OCI-LY1 (cell line): ENCODE results near the gene PRF1.

Source experiments
- H2AFZ ChIP-seq: fragments of 200-600 bp; sonication (generic), shearing (Covaris generic); 2 replicates; pipeline ENCODE4 v1.6.0; 2014; ENCODE audit warnings: antibody characterized with exemption, mild to moderate bottlenecking, low read length
- H3F3A ChIP-seq: fragments of 200-600 bp; sonication (generic), shearing (Covaris generic); 2 replicates; pipeline ENCODE4 v1.6.0; 2014; ENCODE audit warnings: mild to moderate bottlenecking, antibody characterized with exemption, low read length, moderate library complexity; ENCODE audit not compliant: insufficient read depth
- H3K27ac ChIP-seq: fragments of 200-600 bp; sonication (generic); 2 replicates; pipeline ENCODE4 v1.5.1; 2014; ENCODE audit warnings: low read length, mixed run types, mild to moderate bottlenecking, low read depth; ENCODE audit not compliant: poor library complexity, severe bottlenecking
- H3K27me3 ChIP-seq: fragments of 200-600 bp; sonication (generic); 2 replicates; pipeline ENCODE4 v1.6.0; 2014; ENCODE audit warnings: antibody characterized with exemption, mild to moderate bottlenecking, low read length, moderate library complexity; ENCODE audit not compliant: insufficient read depth
- H3K36me3 ChIP-seq: fragments of 200-600 bp; sonication (generic); 2 replicates; pipeline ENCODE4 v1.6.1; 2014; ENCODE audit warnings: mild to moderate bottlenecking, antibody characterized with exemption, low read length, moderate library complexity, mixed read lengths; ENCODE audit not compliant: insufficient read depth
- H3K4me1 ChIP-seq: fragments of 200-600 bp; sonication (generic); 2 replicates; pipeline ENCODE4 v1.5.1; 2014; ENCODE audit warnings: mild to moderate bottlenecking, low read length, moderate library complexity; ENCODE audit not compliant: insufficient read depth, severe bottlenecking
- H3K4me2 ChIP-seq: fragments of 200-600 bp; sonication (generic), shearing (Covaris generic); 2 replicates; pipeline ENCODE4 v1.6.1; 2014; ENCODE audit warnings: low read length
- H3K4me3 ChIP-seq: fragments of 200-600 bp; sonication (generic); 2 replicates; pipeline ENCODE4 v1.5.1; 2014; ENCODE audit warnings: low read length, low read depth, mild to moderate bottlenecking, mixed read lengths; ENCODE audit not compliant: poor library complexity, severe bottlenecking
- H3K79me2 ChIP-seq: fragments of 200-600 bp; shearing (Covaris generic); 2 replicates; pipeline ENCODE4 v1.6.1; 2016; ENCODE audit warnings: mixed run types, low read length, mixed read lengths; ENCODE audit not compliant: insufficient read depth
- H3K9ac ChIP-seq: fragments of 200-600 bp; sonication (generic), shearing (Covaris generic); 2 replicates; pipeline ENCODE4 v1.6.1; 2014; ENCODE audit warnings: mild to moderate bottlenecking, low read length, mixed read lengths
- H3K9me2 ChIP-seq: fragments of 200-600 bp; sonication (generic), shearing (Covaris generic); 2 replicates; pipeline ENCODE4 v1.6.1; 2014; ENCODE audit warnings: low read depth, mild to moderate bottlenecking, low read length, mixed read lengths
- H3K9me3 ChIP-seq: fragments of 200-600 bp; shearing (Covaris generic); 2 replicates; pipeline ENCODE4 v1.6.1; 2014; ENCODE audit warnings: low read length, mixed read lengths
- H4K20me1 ChIP-seq: fragments of 200-600 bp; sonication (generic), shearing (Covaris generic); 2 replicates; pipeline ENCODE4 v1.6.0; 2016; ENCODE audit warnings: mild to moderate bottlenecking, low read length; ENCODE audit not compliant: insufficient read depth
- CTCF ChIP-seq: fragments of 200-600 bp; sonication (generic), shearing (Covaris generic); IDR thresholded peaks from 2 replicates; pipeline ENCODE4 v1.5.1; 2017; ENCODE audit warnings: mild to moderate bottlenecking, antibody characterized with exemption, low read length, moderate library complexity, mixed read lengths
- EZH2 ChIP-seq: fragments of 200-600 bp; sonication (generic), shearing (Covaris generic); IDR thresholded peaks from 2 replicates; pipeline ENCODE4 v1.8.0; 2017; ENCODE audit warnings: borderline replicate concordance, mixed run types, mild to moderate bottlenecking, antibody characterized with exemption, low read length, moderate library complexity, mixed read lengths

Gene PRF1

GRCh38 chr10:70605161-70605560, 2.6 kb upstream of the PRF1 start:
- no peak overlapping the region for H3K4me2 ChIP-seq
- H3K9ac ChIP-seq, result no peak overlapping the region
- no peaks in the 10 kb centered on the region for H4K20me1 ChIP-seq
- peaks cover 54% of the 10 kb centered on the region for H3K4me1 ChIP-seq
- no peaks in the 10 kb centered on the region for H3K27me3 ChIP-seq
- no peak overlapping the region for H3K4me3 ChIP-seq
- no peaks in the 10 kb centered on the region for H3K9me2 ChIP-seq
- H3K9me3 ChIP-seq, result no peaks in the 10 kb centered on the region
- no peak overlapping the region for H2AFZ ChIP-seq
- H3F3A ChIP-seq, result no peaks in the 10 kb centered on the region
- H3K79me2 ChIP-seq, result peaks cover 8% of the 10 kb centered on the region; the same call in 1 of the 2 replicates
- H3K27ac ChIP-seq, result peak overlapping the region; percentile 10
- TF ChIP-seq CTCF (no peak), EZH2 (no peak)
- H3K36me3 ChIP-seq, result peaks cover 6% of the 10 kb centered on the region; the same call in 1 of the 2 replicates

GRCh38 chr10:70604106-70604505, 1.6 kb upstream of the PRF1 start:
- H3F3A ChIP-seq, result no peaks in the 10 kb centered on the region

GRCh38 chr10:70603449-70603801, 884 bp upstream of the PRF1 start:
- Histone ChIP-seq H3K36me3 (peaks cover 20% of the 10 kb centered on the region), H2AFZ (no peak overlapping the region), H3K4me1 (peaks cover 68% of the 10 kb centered on the region), H3K9ac (peak overlapping the region; percentile 76; the same call in 1 of the 2 replicates), H3K79me2 (peaks cover 8% of the 10 kb centered on the region; the same call in 1 of the 2 replicates), H3K4me2 (peak overlapping the region; percentile 85), H3K4me3 (peak overlapping the region; percentile 71), H4K20me1 (no peaks in the 10 kb centered on the region), H3F3A (no peaks in the 10 kb centered on the region), H3K9me2 (no peaks in the 10 kb centered on the region), H3K27ac (peak overlapping the region; percentile 56), H3K27me3 (no peaks in the 10 kb centered on the region), H3K9me3 (no peaks in the 10 kb centered on the region)
- TF ChIP-seq EZH2 (no peak), CTCF (no peak)

More at GRCh38 chr10:70604106-70604505, 1.6 kb upstream of the PRF1 start:
- Histone ChIP-seq H3K27ac (peak overlapping the region; percentile 56), H3K36me3 (peaks cover 13% of the 10 kb centered on the region; the same call in 1 of the 2 replicates), H3K4me1 (peaks cover 64% of the 10 kb centered on the region), H3K79me2 (peaks cover 8% of the 10 kb centered on the region; the same call in 1 of the 2 replicates), H3K9me2 (no peaks in the 10 kb centered on the region), H3K9ac (no peak overlapping the region), H3K4me3 (no peak overlapping the region), H4K20me1 (no peaks in the 10 kb centered on the region), H2AFZ (no peak overlapping the region), H3K27me3 (no peaks in the 10 kb centered on the region), H3K4me2 (no peak overlapping the region), H3K9me3 (no peaks in the 10 kb centered on the region)
- TF ChIP-seq EZH2 (no peak), CTCF (no peak)
